Right atrium auricular region (tissue), 2 donors: ENCODE results near the gene TCP10L. TPM values are rescaled to one million over a fixed set of nuclear protein-coding genes. Genes with fewer than 3 reads are reported as not detected.
A peak's percentile ranks its signal among the peaks of the same experiment; 100 is the strongest.
"Not testable (repeated sequence)": the region's sequence is repeated elsewhere in the genome, so short reads cannot be mapped to it uniquely, and the experiment has no call there.

Experiments used
- DNase-seq: peaks from one replicate; pipeline ENCODE4 v3.0.0-alpha.2; 2019; ENCODE audit warnings: low spot score
- H3K27ac ChIP-seq, 2 donors: fragments of 200-600 bp; sonication (generic); 1 replicate in 1 of 2; 2 replicates in 1 of 2; pipeline ENCODE4 v1.5.1; 2016 to 2019
- H3K27me3 ChIP-seq, 2 donors: fragments of 200-600 bp; sonication (generic); one replicate each; pipeline versions ENCODE4 v1.5.1 to v1.6.0; 2017 to 2019
- H3K36me3 ChIP-seq: fragments of 200-600 bp; sonication (generic); one replicate; pipeline ENCODE4 v1.5.1; 2016
- H3K4me1 ChIP-seq, 2 donors: fragments of 200-600 bp; sonication (generic); one replicate each; pipeline versions ENCODE4 v1.5.1 to v1.6.0; 2017 to 2019
- H3K4me3 ChIP-seq, 2 donors: fragments of 200-600 bp; sonication (generic); 1 replicate in 1 of 2; 2 replicates in 1 of 2; pipeline ENCODE4 v1.5.1; 2017 to 2019; ENCODE audit warnings: mild to moderate bottlenecking in 1 of 2, moderate library complexity in 1 of 2
- H3K9me3 ChIP-seq, 2 donors: fragments of 200-600 bp; sonication (generic); one replicate each; pipeline ENCODE4 v1.5.1; 2019
- CTCF ChIP-seq, 2 donors: fragments of 200-600 bp; sonication (generic); IDR thresholded peaks; one replicate each; pipeline ENCODE4 v1.5.1; 2019; ENCODE audit warnings: antibody characterized with exemption in 2 of 2
- total RNA-seq, 2 donors: library from RNA; depleted of rRNA; stranded (reverse); fragments of >200 nt; gene quantifications; one replicate each; pipeline ENCODE4 v1.1.0, GENCODE V29; 2016

TCP10L gene
- total RNA-seq, 2 donors from 2014 or later: 1.1 TPM; not detected in 1

DNA sequence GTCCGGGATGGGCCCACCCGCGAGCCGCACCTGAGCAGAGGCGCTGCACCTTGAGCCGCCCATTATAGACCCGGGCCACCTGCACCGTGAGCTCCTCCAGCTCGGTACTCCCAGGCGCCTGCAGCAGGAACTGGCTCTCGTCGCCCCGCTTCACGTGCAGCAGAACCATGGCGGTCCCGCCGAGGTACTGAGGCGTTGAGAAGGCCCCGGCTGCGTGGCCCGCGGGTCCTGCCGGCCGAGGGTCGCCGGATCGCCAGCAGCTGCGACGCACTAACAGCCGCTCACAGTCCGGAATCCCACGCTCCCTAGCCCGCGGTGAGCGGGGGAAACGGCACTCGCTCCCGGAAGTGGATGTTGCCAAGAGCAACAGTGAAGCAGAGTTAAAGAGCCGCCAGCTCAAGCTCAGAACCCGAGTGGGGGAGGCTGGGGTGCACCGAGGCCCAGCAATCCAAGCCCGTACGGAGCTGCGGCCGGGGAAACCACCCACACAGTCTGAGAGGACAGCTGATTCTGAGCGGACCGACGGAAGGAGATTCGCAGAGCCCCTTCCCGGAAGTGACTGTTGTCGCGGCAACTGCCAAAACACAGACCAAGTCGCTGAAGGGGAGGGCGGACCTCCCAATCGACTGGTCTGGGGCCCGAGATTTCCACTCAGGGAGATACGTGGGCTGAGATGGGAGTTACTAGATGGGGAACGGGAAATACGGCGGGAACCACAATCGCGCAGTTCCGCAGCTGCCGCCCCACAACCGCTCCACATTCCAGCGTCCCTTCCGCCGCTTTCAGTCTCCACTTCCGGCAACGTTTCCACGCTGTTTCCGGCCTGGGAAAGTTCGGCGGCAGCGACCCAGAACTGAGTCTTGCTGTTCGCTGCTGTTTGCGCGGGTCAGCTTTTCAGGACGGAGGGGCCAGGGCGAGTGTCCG lies 27.0 kb upstream of the TCP10L start, which contains the start of gene CFAP298:
Gene CFAP298, minus strand, starts transcription at position 303 of the 924 bp plus-strand sequence. Its CDS starts 134 bp downstream, at position 169.
- H3K27ac ChIP-seq: peak within 1 kb of the TSS; percentile 89 to 95
- peak; percentile 85 for DNase-seq
- H3K9me3 ChIP-seq: no peaks in the 10 kb centered on the region
- peaks cover 0 to 22% of the 10 kb centered on the region in 2 donors for H3K4me1 ChIP-seq
- TF ChIP-seq CTCF (IDR thresholded peaks at IDR 0.05): no peak
- peaks cover 11% of the 10 kb centered on the region for H3K36me3 ChIP-seq
- H3K4me3 ChIP-seq: peak within 1 kb of the TSS; percentile 90 to 95
- no peaks in the 10 kb centered on the region for H3K27me3 ChIP-seq

GRCh38 chr21:32611471-32611997 lies 26.2 kb upstream of the TCP10L start:
- H3K4me1 ChIP-seq: peaks cover 0 to 22% of the 10 kb centered on the region in 2 donors
- TF ChIP-seq CTCF (IDR thresholded peaks at IDR 0.05): no peak
- H3K27me3 ChIP-seq: no peaks in the 10 kb centered on the region
- H3K36me3 ChIP-seq: peaks cover 19% of the 10 kb centered on the region
- no peak for DNase-seq
- H3K4me3 ChIP-seq: peak overlapping the region; percentile 90 to 95
- H3K27ac ChIP-seq: peak overlapping the region; percentile 89 to 95
- H3K9me3 ChIP-seq: no peaks in the 10 kb centered on the region

- peak overlapping the region in 1 of 2 donors; percentile 95 for H3K27ac ChIP-seq
- H3K36me3 ChIP-seq: peaks cover 25% of the 10 kb centered on the region
- not testable (repeated sequence) for DNase-seq, H3K27me3 ChIP-seq, H3K9me3 ChIP-seq
- H3K4me1 ChIP-seq: peaks cover 0 to 22% of the 10 kb centered on the region in 2 donors
- H3K4me3 ChIP-seq: peak overlapping the region in 1 of 2 donors; percentile 90
Measured at GRCh38 chr21:32610940-32611339, 25.6 kb upstream of the TCP10L start.

GRCh38 chr21:32608851-32609250 lies 23.5 kb upstream of the TCP10L start:
- H3K27me3 ChIP-seq: no peaks in the 10 kb centered on the region
- no peaks in the 10 kb centered on the region for H3K9me3 ChIP-seq
- no peak for DNase-seq
- H3K36me3 ChIP-seq: peaks cover 44% of the 10 kb centered on the region
- H3K4me1 ChIP-seq: peaks cover 0 to 22% of the 10 kb centered on the region in 2 donors
- H3K4me3 ChIP-seq: no peak overlapping the region
- TF ChIP-seq CTCF (IDR thresholded peaks at IDR 0.05): no peak
- H3K27ac ChIP-seq: no peak overlapping the region

DNA sequence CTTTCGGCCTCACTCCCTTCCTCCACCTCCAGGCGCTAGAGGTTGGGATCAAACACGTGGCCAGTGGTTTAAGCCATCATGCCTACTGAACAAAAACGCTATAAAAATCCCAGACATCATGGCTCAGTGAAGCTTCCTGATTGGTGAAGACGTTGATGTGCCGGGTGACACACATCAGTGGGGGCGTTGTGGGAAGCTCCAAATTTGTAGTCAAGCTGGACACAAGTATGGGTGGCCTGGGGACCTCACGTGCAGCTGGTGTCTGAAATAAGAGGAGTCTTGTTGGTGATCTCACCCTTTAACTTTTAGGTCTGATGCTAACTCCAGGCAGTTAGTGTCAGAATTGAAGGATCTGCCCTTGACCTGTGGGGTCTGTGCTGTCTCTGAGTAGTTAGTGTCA lies 20.1 kb upstream of the TCP10L start:
- DNase-seq: no peak
- Histone ChIP-seq H3K27me3 (no peaks in the 10 kb centered on the region), H3K4me3 (no peak overlapping the region), H3K9me3 (no peaks in the 10 kb centered on the region), H3K36me3 (peaks cover 66% of the 10 kb centered on the region), H3K27ac (no peak overlapping the region), H3K4me1 (peaks cover 0 to 5% of the 10 kb centered on the region in 2 donors)
- TF ChIP-seq CTCF (IDR thresholded peaks at IDR 0.05): no peak

GRCh38 chr21:32604464-32604863 lies 19.1 kb upstream of the TCP10L start:
- TF ChIP-seq CTCF (IDR thresholded peaks at IDR 0.05): no peak
- Histone ChIP-seq H3K27ac (no peak overlapping the region), H3K36me3 (peaks cover 70% of the 10 kb centered on the region), H3K9me3 (no peaks in the 10 kb centered on the region), H3K27me3 (no peaks in the 10 kb centered on the region), H3K4me1 (no peaks in the 10 kb centered on the region), H3K4me3 (no peak overlapping the region)
- no peak for DNase-seq
